ENCODE results near the gene MARS1. TPM values are rescaled to one million over a fixed set of nuclear protein-coding genes. Genes with fewer than 3 reads are reported as not detected.

Gene MARS1
- total RNA-seq, 1 donor from 2014 or later: 351 TPM

- H3K27me3 Mint-ChIP-seq (ENCODE audit: low read depth, unreplicated experiment): no peaks in the 10 kb centered on the region
- H3K4me2 ChIP-seq (ENCODE audit: low read length): no peak overlapping the region
- H4K20me1 ChIP-seq (ENCODE audit: insufficient read depth, low read length): peaks cover 42% of the 10 kb centered on the region
- no peak overlapping the region for H3K27ac Mint-ChIP-seq (ENCODE audit: unreplicated experiment)
- no peak overlapping the region for H3K4me3 Mint-ChIP-seq (ENCODE audit: unreplicated experiment)
- peaks cover 39% of the 10 kb centered on the region for H3K36me3 Mint-ChIP-seq (ENCODE audit: low read depth, unreplicated experiment)
- H2AFZ ChIP-seq (ENCODE audit: low read depth, low read length): no peak overlapping the region
- H3K9me3 ChIP-seq (ENCODE audit: insufficient read depth, low read depth, low read length): no peaks in the 10 kb centered on the region
- no peaks in the 10 kb centered on the region for H3K79me2 ChIP-seq (ENCODE audit: insufficient read depth, low read length)
- peaks cover 47% of the 10 kb centered on the region for H3K36me3 ChIP-seq (ENCODE audit: insufficient read depth, low read length)
- no peaks in the 10 kb centered on the region for H3K9me3 Mint-ChIP-seq (ENCODE audit: unreplicated experiment)
- FAIRE-seq (no peak), DNase-seq (ENCODE audit: low read depth) (no peak)
- H3K4me1 Mint-ChIP-seq (ENCODE audit: low read depth, unreplicated experiment): peaks cover 7% of the 10 kb centered on the region
- no peak overlapping the region for H3K27ac ChIP-seq (ENCODE audit: low read depth, low read length)
- no peaks in the 10 kb centered on the region for H3K27me3 ChIP-seq (ENCODE audit: insufficient read depth, low read length)
- no peak for TF ChIP-seq EZH2 (IDR thresholded peaks at IDR 0.05; ENCODE audit: insufficient read depth, low read length)
- no peak for TF ChIP-seq CTCF (IDR thresholded peaks at IDR 0.05; ENCODE audit: insufficient read depth, low read depth, low read length)
- H3K4me1 ChIP-seq (ENCODE audit: insufficient read depth, low read length): no peaks in the 10 kb centered on the region
- H3K9ac ChIP-seq (ENCODE audit: low read length): no peak overlapping the region
- no peak overlapping the region for H3K4me3 ChIP-seq (ENCODE audit: insufficient read depth, low read depth, low read length)
Measured at GRCh38 chr12:57511161-57511560, 23.3 kb downstream of the MARS1 start.

GRCh38 chr12:57511588-57512325 is 23.9 kb downstream of the MARS1 start:
- no peak overlapping the region for H3K4me2 ChIP-seq (ENCODE audit: low read length)
- peaks cover 48% of the 10 kb centered on the region for H3K36me3 ChIP-seq (ENCODE audit: insufficient read depth, low read length)
- FAIRE-seq: no peak
- peaks cover 48% of the 10 kb centered on the region for H4K20me1 ChIP-seq (ENCODE audit: insufficient read depth, low read length)
- no peaks in the 10 kb centered on the region for H3K9me3 Mint-ChIP-seq (ENCODE audit: unreplicated experiment)
- H3K36me3 Mint-ChIP-seq (ENCODE audit: low read depth, unreplicated experiment): peaks cover 37% of the 10 kb centered on the region
- peaks cover 3% of the 10 kb centered on the region for H3K79me2 ChIP-seq (ENCODE audit: insufficient read depth, low read length)
- no peak overlapping the region for H2AFZ ChIP-seq (ENCODE audit: low read depth, low read length)
- H3K9ac ChIP-seq (ENCODE audit: low read length): no peak overlapping the region
- H3K4me3 Mint-ChIP-seq (ENCODE audit: unreplicated experiment): no peak overlapping the region
- DNase-seq (ENCODE audit: low read depth): no peak
- H3K27ac ChIP-seq (ENCODE audit: low read depth, low read length): no peak overlapping the region
- H3K9me3 ChIP-seq (ENCODE audit: insufficient read depth, low read depth, low read length): no peaks in the 10 kb centered on the region
- H3K27ac Mint-ChIP-seq (ENCODE audit: unreplicated experiment): no peak overlapping the region
- no peaks in the 10 kb centered on the region for H3K4me1 ChIP-seq (ENCODE audit: insufficient read depth, low read length)
- no peaks in the 10 kb centered on the region for H3K27me3 ChIP-seq (ENCODE audit: insufficient read depth, low read length)
- H3K27me3 Mint-ChIP-seq (ENCODE audit: low read depth, unreplicated experiment): no peaks in the 10 kb centered on the region
- no peak overlapping the region for H3K4me3 ChIP-seq (ENCODE audit: insufficient read depth, low read depth, low read length)
- TF ChIP-seq CTCF (IDR thresholded peaks at IDR 0.05; ENCODE audit: insufficient read depth, low read depth, low read length) (no peak), EZH2 (IDR thresholded peaks at IDR 0.05; ENCODE audit: insufficient read depth, low read length) (no peak)
- peaks cover 11% of the 10 kb centered on the region for H3K4me1 Mint-ChIP-seq (ENCODE audit: low read depth, unreplicated experiment)

GRCh38 chr12:57512665-57513064 is 24.8 kb downstream of the MARS1 start:
- Mint-ChIP-seq H3K27me3 (ENCODE audit: low read depth, unreplicated experiment) (no peaks in the 10 kb centered on the region), H3K4me1 (ENCODE audit: low read depth, unreplicated experiment) (peaks cover 20% of the 10 kb centered on the region), H3K27ac (ENCODE audit: unreplicated experiment) (no peak overlapping the region), H3K4me3 (ENCODE audit: unreplicated experiment) (no peak overlapping the region), H3K36me3 (ENCODE audit: low read depth, unreplicated experiment) (peaks cover 44% of the 10 kb centered on the region), H3K9me3 (ENCODE audit: unreplicated experiment) (no peaks in the 10 kb centered on the region)
- Histone ChIP-seq H3K9me3 (ENCODE audit: insufficient read depth, low read depth, low read length) (no peaks in the 10 kb centered on the region), H3K4me1 (ENCODE audit: insufficient read depth, low read length) (peaks cover 7% of the 10 kb centered on the region), H3K27ac (ENCODE audit: low read depth, low read length) (no peak overlapping the region), H3K9ac (ENCODE audit: low read length) (no peak overlapping the region), H3K36me3 (ENCODE audit: insufficient read depth, low read length) (peaks cover 57% of the 10 kb centered on the region), H3K79me2 (ENCODE audit: insufficient read depth, low read length) (peaks cover 12% of the 10 kb centered on the region), H3K4me2 (ENCODE audit: low read length) (no peak overlapping the region), H3K4me3 (ENCODE audit: insufficient read depth, low read depth, low read length) (no peak overlapping the region), H4K20me1 (ENCODE audit: insufficient read depth, low read length) (peaks cover 57% of the 10 kb centered on the region), H2AFZ (ENCODE audit: low read depth, low read length) (no peak overlapping the region), H3K27me3 (ENCODE audit: insufficient read depth, low read length) (no peaks in the 10 kb centered on the region)
- FAIRE-seq (no peak), DNase-seq (ENCODE audit: low read depth) (no peak)
- TF ChIP-seq CTCF (IDR thresholded peaks at IDR 0.05; ENCODE audit: insufficient read depth, low read depth, low read length) (no peak), EZH2 (IDR thresholded peaks at IDR 0.05; ENCODE audit: insufficient read depth, low read length) (no peak)
